Epidermal melanocyte (primary cell): ENCODE results near the gene CHST5.
A peak's percentile ranks its signal among the peaks of the same experiment; 100 is the strongest.
"Not testable (repeated sequence)": the region's sequence is repeated elsewhere in the genome, so short reads cannot be mapped to it uniquely, and the experiment has no call there.

Experiments used
- DNase-seq: peaks from one replicate; pipeline ENCODE4 v3.0.0; 2011; ENCODE audit warnings: low spot score; ENCODE audit not compliant: insufficient read length

The CHST5 gene

GRCh38 chr16:75506574-75506973, 29.3 kb downstream of the CHST5 start:
- peak; percentile 55 for DNase-seq

GRCh38 chr16:75506107-75506506, 29.8 kb downstream of the CHST5 start:
- no peak for DNase-seq

GRCh38 chr16:75503801-75504200, 32.1 kb downstream of the CHST5 start:
- no peak for DNase-seq

- no peak for DNase-seq
Observed at GRCh38 chr16:75502916-75503605, 32.8 kb downstream of the CHST5 start.

GRCh38 chr16:75501820-75502219, 34.1 kb downstream of the CHST5 start:
- DNase-seq, result not testable (repeated sequence)

- no peak for DNase-seq
Observed at GRCh38 chr16:75501359-75501758, 34.5 kb downstream of the CHST5 start.

- not testable (repeated sequence) for DNase-seq
Observed at GRCh38 chr16:75498605-75499322, 37.1 kb downstream of the CHST5 start.

GRCh38 chr16:75497558-75497957, 38.4 kb downstream of the CHST5 start:
- no peak for DNase-seq

GRCh38 chr16:75495076-75495674, 40.7 kb downstream of the CHST5 start, which contains the start of gene CHST6:
Gene CHST6, minus strand, starts transcription at chr16:75495441. Its CDS starts 15,613 bp downstream, at chr16:75479828.
- DNase-seq, result peak; percentile 36

GRCh38 chr16:75494661-75495075, 41.2 kb downstream of the CHST5 start:
- no peak for DNase-seq

- no peak for DNase-seq
Observed at GRCh38 chr16:75494184-75494583, 41.7 kb downstream of the CHST5 start.

- peak; percentile 42 for DNase-seq
Observed at GRCh38 chr16:75491876-75492275, 44.0 kb downstream of the CHST5 start.

- DNase-seq, result no peak
Observed at GRCh38 chr16:75488322-75488721, 47.6 kb downstream of the CHST5 start.

GRCh38 chr16:75486676-75487313, 49.1 kb downstream of the CHST5 start:
- no peak for DNase-seq

GRCh38 chr16:75486014-75486675, 49.8 kb downstream of the CHST5 start:
- DNase-seq, result peak; percentile 15

- no peak for DNase-seq
Observed at GRCh38 chr16:75485230-75486013, 50.5 kb downstream of the CHST5 start.

GRCh38 chr16:75483222-75483621, 52.7 kb downstream of the CHST5 start:
- DNase-seq, result peak; percentile 14

- DNase-seq, result peak; percentile 11
Observed at GRCh38 chr16:75482434-75483205, 53.3 kb downstream of the CHST5 start.

- DNase-seq, result no peak
Observed at GRCh38 chr16:75481475-75481874, 54.4 kb downstream of the CHST5 start.
